ENCODE data around the gene ID3.
A peak's percentile ranks its signal among the peaks of the same experiment; 100 is the strongest.

ID3 gene

DNA sequence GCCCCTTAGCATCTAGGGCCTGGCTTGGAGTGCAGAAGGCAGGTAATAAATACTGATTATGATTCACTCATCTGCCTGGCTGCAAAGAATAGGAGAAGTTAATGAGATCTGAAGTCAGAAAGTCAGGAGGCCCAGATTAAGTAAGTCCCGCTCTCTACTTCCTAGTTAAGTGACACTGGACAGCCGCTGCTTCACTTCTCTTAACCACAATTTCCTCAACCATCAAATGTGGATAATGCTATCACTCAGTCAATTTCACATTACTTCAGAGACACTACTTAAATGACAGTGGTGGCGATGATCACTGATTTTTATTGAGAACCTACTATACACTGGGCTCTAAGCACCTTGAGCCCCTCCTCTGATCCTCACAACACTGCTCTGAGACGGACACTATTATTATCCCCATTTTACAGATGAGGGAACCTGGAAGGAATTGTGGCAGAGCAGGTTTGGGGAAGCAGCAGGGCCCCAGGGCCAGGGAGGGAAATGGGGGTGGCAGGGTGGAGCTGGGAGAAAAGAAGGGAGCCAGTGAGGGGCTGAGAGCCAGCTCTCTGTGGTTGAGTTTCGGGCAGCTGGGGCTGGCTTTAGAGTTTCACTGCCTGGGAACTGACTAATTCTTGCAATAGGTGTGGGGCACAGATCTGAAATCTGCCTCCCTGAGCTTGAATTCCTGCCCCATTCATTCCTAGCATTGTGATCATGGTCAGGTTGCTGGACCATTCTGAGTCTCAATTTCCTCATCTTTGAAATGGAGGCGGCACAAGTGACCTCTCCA is 25.9 kb downstream of the ID3 start:
- DNase-seq (ENCODE audit: low read depth): no peak
- H3K4me3 ChIP-seq (replicated peaks; ENCODE audit: low read depth, low read length): no peak overlapping the region
- TF ChIP-seq CTCF (IDR thresholded peaks at IDR 0.05; ENCODE audit: low read length, missing control alignments): no peak

GRCh38 chr1:23531562-23532094 is 27.7 kb downstream of the ID3 start:
- no peak for DNase-seq (ENCODE audit: low read depth)
- H3K4me3 ChIP-seq (replicated peaks; ENCODE audit: low read depth, low read length): peak overlapping the region; percentile 32
- TF ChIP-seq CTCF (IDR thresholded peaks at IDR 0.05; ENCODE audit: low read length, missing control alignments): no peak

DNA sequence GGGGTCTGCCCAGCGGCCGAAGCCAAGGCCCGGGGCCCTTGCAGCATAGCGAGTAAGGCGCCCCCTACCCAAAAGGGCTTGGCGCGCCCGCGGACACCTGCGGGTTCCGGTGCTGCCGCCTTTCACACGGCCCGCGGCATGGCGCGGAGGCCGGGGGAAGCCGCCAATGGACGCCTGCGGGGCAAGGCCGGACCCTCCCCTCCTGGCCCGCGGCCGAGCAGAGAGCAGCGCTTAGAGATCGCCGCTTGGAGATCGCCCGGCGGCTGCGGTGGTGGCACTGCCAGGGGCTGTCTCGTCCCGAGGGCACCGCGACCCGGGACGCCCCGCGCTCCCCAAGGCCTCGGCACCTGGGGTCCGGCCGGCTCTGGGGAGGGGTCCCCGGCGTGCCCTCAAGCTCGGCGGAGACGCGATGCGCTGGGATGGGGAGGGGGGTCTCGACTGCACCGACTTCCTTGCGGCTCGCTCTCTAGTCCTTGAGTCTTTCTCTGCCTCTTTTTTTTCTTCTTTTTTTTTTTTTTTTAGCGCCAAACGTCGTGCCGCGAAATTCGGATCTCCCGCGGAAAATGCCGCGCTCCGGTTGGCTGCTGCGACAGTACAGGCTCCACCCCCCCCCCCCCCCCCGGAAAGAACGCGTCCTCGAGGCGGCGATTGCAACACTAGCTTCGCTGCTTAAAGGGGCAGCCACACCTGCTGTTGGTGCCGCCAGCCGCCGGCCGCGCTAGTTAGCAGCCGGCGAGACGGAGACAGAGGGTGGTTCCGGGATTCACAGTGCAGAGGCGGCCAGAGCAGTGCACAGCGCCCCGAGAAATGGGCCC is 28.3 kb downstream of the ID3 start, which contains the start of gene E2F2:
Gene E2F2 (minus strand): TSS at position 487 of the 815 bp plus-strand sequence. CDS start 440 bp downstream, at position 47.
- H3K4me3 ChIP-seq (replicated peaks; ENCODE audit: low read depth, low read length): peak within 1 kb of the TSS; percentile 54
- DNase-seq (ENCODE audit: low read depth): peak; percentile 86
- TF ChIP-seq CTCF (IDR thresholded peaks at IDR 0.05; ENCODE audit: low read length, missing control alignments): no peak

- no peak for TF ChIP-seq CTCF (IDR thresholded peaks at IDR 0.05; ENCODE audit: low read length, missing control alignments)
- no peak for DNase-seq (ENCODE audit: low read depth)
- H3K4me3 ChIP-seq (replicated peaks; ENCODE audit: low read depth, low read length): peak overlapping the region; percentile 54
Measured at GRCh38 chr1:23530087-23530746, 29.1 kb downstream of the ID3 start.

DNA sequence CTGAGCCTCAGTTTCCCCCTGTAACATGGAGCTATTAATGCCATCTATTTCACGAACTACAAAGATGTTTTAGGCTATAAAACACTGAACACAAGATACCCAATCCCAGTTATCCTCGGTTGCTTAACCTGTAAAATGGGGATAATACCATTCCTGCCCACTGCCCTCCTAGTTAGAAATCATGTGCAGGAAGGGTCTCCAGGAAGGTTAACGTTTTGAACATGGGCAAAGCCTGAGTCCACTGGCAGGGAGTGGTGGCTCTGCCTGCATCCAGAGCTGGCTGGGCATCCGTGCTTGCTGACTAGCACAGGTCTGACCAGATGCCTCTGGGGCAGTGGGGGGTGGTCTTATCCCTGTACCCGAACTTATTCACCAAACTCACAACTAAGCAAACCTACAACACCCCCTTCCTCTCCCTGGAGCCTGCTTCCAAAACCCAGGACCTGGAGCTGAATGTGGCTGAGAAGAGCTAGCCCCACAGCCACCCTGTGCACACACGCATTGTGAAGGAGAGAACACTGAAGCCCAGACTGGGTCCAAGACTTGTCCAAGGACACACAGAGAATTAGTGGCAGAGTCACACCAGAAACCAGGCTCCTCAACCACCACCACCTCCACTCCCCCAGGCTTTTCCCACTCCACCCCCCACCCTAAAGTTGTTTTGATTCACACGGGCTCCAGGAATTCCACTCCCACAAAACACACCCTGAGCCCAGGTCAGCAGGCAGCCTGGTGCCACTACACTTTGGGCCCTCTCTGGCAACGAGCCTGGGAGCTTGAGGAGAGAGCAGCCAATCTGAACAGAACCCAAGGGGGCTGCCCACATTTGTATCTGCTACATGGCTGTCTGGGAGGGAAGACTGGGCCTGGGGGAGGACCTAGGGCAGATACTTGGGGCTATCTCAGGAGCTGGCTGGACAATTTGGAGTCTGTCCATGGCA is 29.9 kb downstream of the ID3 start:
- no peak overlapping the region for H3K4me3 ChIP-seq (replicated peaks; ENCODE audit: low read depth, low read length)
- DNase-seq (ENCODE audit: low read depth): no peak
- no peak for TF ChIP-seq CTCF (IDR thresholded peaks at IDR 0.05; ENCODE audit: low read length, missing control alignments)

Data from fibroblast of pulmonary artery (primary cell).